Activated naive CD4-positive, alpha-beta T cell (primary cell): ENCODE results near the gene FFAR3.
"Not testable (repeated sequence)": the region's sequence is repeated elsewhere in the genome, so short reads cannot be mapped to it uniquely, and the experiment has no call there.

ENCODE experiments used
- DNase-seq, 4 experiments: peaks; one replicate each; lab custom pipeline; 2025; lab: John Stamatoyannopoulos, UW

FFAR3 gene

GRCh38 chr19:35375505-35376307 is 17.4 kb downstream of the FFAR3 start:
- no peak for DNase-seq

GRCh38 chr19:35377656-35378055 is 19.4 kb downstream of the FFAR3 start:
- no peak for DNase-seq

- no peak for DNase-seq
Measured at GRCh38 chr19:35378356-35378755, 20.1 kb downstream of the FFAR3 start.

GRCh38 chr19:35379545-35379944 is 21.3 kb downstream of the FFAR3 start:
- DNase-seq = not testable (repeated sequence)

- no peak for DNase-seq
Measured at GRCh38 chr19:35379992-35380391, 21.7 kb downstream of the FFAR3 start.

- DNase-seq = no peak
Measured at GRCh38 chr19:35380450-35381124, 22.3 kb downstream of the FFAR3 start.

GRCh38 chr19:35381318-35381717 is 23.1 kb downstream of the FFAR3 start:
- DNase-seq = no peak

- DNase-seq = no peak
Measured at GRCh38 chr19:35381926-35382325, 23.7 kb downstream of the FFAR3 start.

GRCh38 chr19:35383536-35383935 is 25.3 kb downstream of the FFAR3 start:
- no peak for DNase-seq

- no peak for DNase-seq
Measured at GRCh38 chr19:35388277-35389054, 30.2 kb downstream of the FFAR3 start.

- DNase-seq = no peak
Measured at GRCh38 chr19:35389192-35389861, 31.1 kb downstream of the FFAR3 start.

GRCh38 chr19:35392742-35393715 is 34.8 kb downstream of the FFAR3 start:
- DNase-seq = no peak

GRCh38 chr19:35395382-35396199 is 37.3 kb downstream of the FFAR3 start:
- DNase-seq = no peak

- DNase-seq = no peak
Measured at GRCh38 chr19:35396240-35396885, 38.1 kb downstream of the FFAR3 start.

GRCh38 chr19:35397064-35397463 is 38.8 kb downstream of the FFAR3 start:
- no peak for DNase-seq

- DNase-seq = no peak
Measured at GRCh38 chr19:35398570-35398969, 40.3 kb downstream of the FFAR3 start.

GRCh38 chr19:35399231-35399630 is 41.0 kb downstream of the FFAR3 start:
- no peak for DNase-seq

- DNase-seq = no peak
Measured at GRCh38 chr19:35399948-35400772, 41.9 kb downstream of the FFAR3 start.

GRCh38 chr19:35400773-35401100 is 42.5 kb downstream of the FFAR3 start:
- DNase-seq = no peak
